ENCODE measurements around the gene MDGA2.
"Not testable (repeated sequence)": the region's sequence is repeated elsewhere in the genome, so short reads cannot be mapped to it uniquely, and the experiment has no call there.

The MDGA2 gene

GRCh38 chr14:47259796-47260195, 415.6 kb downstream of the MDGA2 start:
- Histone ChIP-seq H3K4me3 (replicated peaks; ENCODE audit: low read depth, low read length) (no peak overlapping the region), H3K36me3 (ENCODE audit: control insufficient read depth, insufficient read depth, low read length) (no peaks in the 10 kb centered on the region), H3K27me3 (replicated peaks; ENCODE audit: control insufficient read depth, insufficient read depth, low read length) (no peaks in the 10 kb centered on the region)
- DNase-seq (ENCODE audit: extremely low read depth, insufficient read length) = no peak
- no peak for TF ChIP-seq CTCF (IDR thresholded peaks at IDR 0.05; ENCODE audit: insufficient read depth, low read length, poor library complexity, severe bottlenecking)

GRCh38 chr14:47257013-47257412, 418.4 kb downstream of the MDGA2 start:
- Histone ChIP-seq H3K36me3 (ENCODE audit: control insufficient read depth, insufficient read depth, low read length) (no peaks in the 10 kb centered on the region), H3K27me3 (replicated peaks; ENCODE audit: control insufficient read depth, insufficient read depth, low read length) (no peaks in the 10 kb centered on the region), H3K4me3 (replicated peaks; ENCODE audit: low read depth, low read length) (no peak overlapping the region)
- no peak for TF ChIP-seq CTCF (IDR thresholded peaks at IDR 0.05; ENCODE audit: insufficient read depth, low read length, poor library complexity, severe bottlenecking)
- no peak for DNase-seq (ENCODE audit: extremely low read depth, insufficient read length)

- Histone ChIP-seq H3K27me3 (replicated peaks; ENCODE audit: control insufficient read depth, insufficient read depth, low read length) (no peaks in the 10 kb centered on the region), H3K36me3 (ENCODE audit: control insufficient read depth, insufficient read depth, low read length) (no peaks in the 10 kb centered on the region), H3K4me3 (replicated peaks; ENCODE audit: low read depth, low read length) (no peak overlapping the region)
- no peak for TF ChIP-seq CTCF (IDR thresholded peaks at IDR 0.05; ENCODE audit: insufficient read depth, low read length, poor library complexity, severe bottlenecking)
- DNase-seq (ENCODE audit: extremely low read depth, insufficient read length) = no peak
Observed at GRCh38 chr14:47252802-47253201, 422.6 kb downstream of the MDGA2 start.

- no peak for DNase-seq (ENCODE audit: extremely low read depth, insufficient read length)
- TF ChIP-seq CTCF (IDR thresholded peaks at IDR 0.05; ENCODE audit: insufficient read depth, low read length, poor library complexity, severe bottlenecking) = no peak
- Histone ChIP-seq H3K36me3 (ENCODE audit: control insufficient read depth, insufficient read depth, low read length) (no peaks in the 10 kb centered on the region), H3K27me3 (replicated peaks; ENCODE audit: control insufficient read depth, insufficient read depth, low read length) (no peaks in the 10 kb centered on the region), H3K4me3 (replicated peaks; ENCODE audit: low read depth, low read length) (no peak overlapping the region)
Observed at GRCh38 chr14:47246367-47246766, 429.0 kb downstream of the MDGA2 start.

- H3K27me3 ChIP-seq (replicated peaks; ENCODE audit: control insufficient read depth, insufficient read depth, low read length); DNase-seq (ENCODE audit: extremely low read depth, insufficient read length); H3K4me3 ChIP-seq (replicated peaks; ENCODE audit: low read depth, low read length); H3K36me3 ChIP-seq (ENCODE audit: control insufficient read depth, insufficient read depth, low read length): not testable (repeated sequence)
Observed at GRCh38 chr14:47242579-47242978, 432.8 kb downstream of the MDGA2 start.

- DNase-seq (ENCODE audit: extremely low read depth, insufficient read length) = no peak
- no peaks in the 10 kb centered on the region for H3K27me3 ChIP-seq (replicated peaks; ENCODE audit: control insufficient read depth, insufficient read depth, low read length)
- TF ChIP-seq CTCF (IDR thresholded peaks at IDR 0.05; ENCODE audit: insufficient read depth, low read length, poor library complexity, severe bottlenecking) = no peak
- H3K36me3 ChIP-seq (ENCODE audit: control insufficient read depth, insufficient read depth, low read length) = no peaks in the 10 kb centered on the region
- no peak overlapping the region for H3K4me3 ChIP-seq (replicated peaks; ENCODE audit: low read depth, low read length)
Observed at GRCh38 chr14:47240748-47241437, 434.5 kb downstream of the MDGA2 start.

Data from GM06990 (cell line).